Urinary bladder (tissue), 4 donors: ENCODE data around the gene LRRC37A. TPM values are rescaled to one million over a fixed set of nuclear protein-coding genes. Genes with fewer than 3 reads are reported as not detected.
"Not testable (repeated sequence)": the region's sequence is repeated elsewhere in the genome, so short reads cannot be mapped to it uniquely, and the experiment has no call there.

ENCODE experiments used
- DNase-seq: peaks from one replicate; pipeline ENCODE4 v3.0.0-alpha.2; 2015; ENCODE audit errors: extremely low spot score
- H3K27ac ChIP-seq: one replicate; pipeline ENCODE4 v1.5.1; 2013; ENCODE audit warnings: low read depth, mild to moderate bottlenecking, moderate library complexity
- H3K36me3 ChIP-seq: one replicate; pipeline ENCODE4 v1.6.1; 2013; ENCODE audit warnings: mild to moderate bottlenecking, moderate library complexity; ENCODE audit not compliant: insufficient read depth
- H3K4me1 ChIP-seq: one replicate; pipeline ENCODE4 v1.6.1; 2013; ENCODE audit warnings: mild to moderate bottlenecking, moderate library complexity; ENCODE audit not compliant: insufficient read depth
- H3K4me3 ChIP-seq: one replicate; pipeline ENCODE4 v1.5.1; 2013; ENCODE audit warnings: low read depth, low read length
- WGBS: extraction: QIAGEN DNeasy Blood & Tissue Kit; methylation state at CpG from one replicate; pipeline ENCODE4 v1.1.7; 2013; 5-methylcytosine and 5-hydroxymethylcytosine counted together
- polyA plus RNA-seq: library from polyadenylated mRNA; stranded (reverse); fragments of 200-250 nt; gene quantifications from one replicate; pipeline ENCODE4 v1.2.3, GENCODE V29; 2013
- total RNA-seq: library from RNA; depleted of rRNA; stranded (reverse); fragments of >200 nt; gene quantifications from one replicate; pipeline ENCODE4 v1.2.3, GENCODE V29; 2014
- donor health status: healthy with polysubstance abuse.
- donor health status: healthy.

LRRC37A gene
- total and polyA plus RNA-seq, 2 donors, result 0.72 to 4.5 TPM

GRCh38 chr17:46273541-46274236 is 21.2 kb upstream of the LRRC37A start:
- WGBS, result 71% methylated on average over 6 of the region's 6 CpGs
- Histone ChIP-seq H3K4me3 (no peak overlapping the region), H3K4me1 (no peaks in the 10 kb centered on the region), H3K36me3 (no peaks in the 10 kb centered on the region), H3K27ac (no peak overlapping the region)
- no peak for DNase-seq

GRCh38 chr17:46274238-46274637 is 20.7 kb upstream of the LRRC37A start:
- DNase-seq, result no peak
- Histone ChIP-seq H3K27ac (no peak overlapping the region), H3K4me1 (no peaks in the 10 kb centered on the region), H3K36me3 (no peaks in the 10 kb centered on the region), H3K4me3 (no peak overlapping the region)
- WGBS, result 70% methylated on average over 3 of the region's 3 CpGs

GRCh38 chr17:46276728-46277479 is 18.0 kb upstream of the LRRC37A start:
- H3K36me3 ChIP-seq, H3K4me3 ChIP-seq, H3K27ac ChIP-seq, H3K4me1 ChIP-seq, DNase-seq: not testable (repeated sequence)
- WGBS, result 83% methylated on average over 3 of the region's 3 CpGs

- H3K4me3 ChIP-seq, H3K27ac ChIP-seq, DNase-seq, H3K4me1 ChIP-seq, H3K36me3 ChIP-seq: not testable (repeated sequence)
- 92% methylated on average over 4 of the region's 4 CpGs for WGBS
Measured at GRCh38 chr17:46281336-46281735, 13.6 kb upstream of the LRRC37A start.

- H3K27ac ChIP-seq, H3K4me3 ChIP-seq, H3K36me3 ChIP-seq, H3K4me1 ChIP-seq, DNase-seq: not testable (repeated sequence)
- 94% methylated on average over 12 of the region's 12 CpGs for WGBS
Measured at GRCh38 chr17:46282635-46283034, 12.3 kb upstream of the LRRC37A start.

- not testable (repeated sequence) for H3K4me3 ChIP-seq, H3K4me1 ChIP-seq, H3K36me3 ChIP-seq, H3K27ac ChIP-seq, DNase-seq
- 79% methylated on average over 1 of the region's 1 CpG for WGBS
Measured at GRCh38 chr17:46284467-46284866, 10.5 kb upstream of the LRRC37A start.

- 67% methylated on average over 2 of the region's 2 CpGs for WGBS
- not testable (repeated sequence) for H3K27ac ChIP-seq, H3K4me3 ChIP-seq, DNase-seq, H3K4me1 ChIP-seq, H3K36me3 ChIP-seq
Measured at GRCh38 chr17:46285500-46285899, 9.4 kb upstream of the LRRC37A start.

- H3K27ac ChIP-seq, H3K36me3 ChIP-seq, H3K4me1 ChIP-seq, H3K4me3 ChIP-seq: not testable (repeated sequence)
- peak; percentile 69 for DNase-seq
- WGBS, result 2% methylated on average over 3 of the region's 3 CpGs
Measured at GRCh38 chr17:46286764-46287221, 8.1 kb upstream of the LRRC37A start.

- not testable (repeated sequence) for DNase-seq, H3K27ac ChIP-seq, H3K4me1 ChIP-seq, H3K4me3 ChIP-seq, H3K36me3 ChIP-seq
- 84% methylated on average over 7 of the region's 7 CpGs for WGBS
Measured at GRCh38 chr17:46287587-46287986, 7.3 kb upstream of the LRRC37A start.

- not testable (repeated sequence) for DNase-seq, H3K27ac ChIP-seq, H3K4me1 ChIP-seq, H3K36me3 ChIP-seq, H3K4me3 ChIP-seq
- 91% methylated on average over 4 of the region's 4 CpGs for WGBS
Measured at GRCh38 chr17:46290906-46291546, 3.9 kb upstream of the LRRC37A start.

GRCh38 chr17:46291618-46292017 is 3.3 kb upstream of the LRRC37A start:
- H3K4me3 ChIP-seq, H3K36me3 ChIP-seq, H3K4me1 ChIP-seq, H3K27ac ChIP-seq, DNase-seq: not testable (repeated sequence)
- 93% methylated on average over 8 of the region's 8 CpGs for WGBS

GRCh38 chr17:46341220-46341619 is 46.3 kb downstream of the LRRC37A start:
- not testable (repeated sequence) for H3K36me3 ChIP-seq, DNase-seq, H3K4me1 ChIP-seq, H3K4me3 ChIP-seq, H3K27ac ChIP-seq
- no CpG with 5 or more reads among the region's 19 CpGs for WGBS

GRCh38 chr17:46342131-46342530 is 47.2 kb downstream of the LRRC37A start:
- H3K36me3 ChIP-seq, DNase-seq, H3K4me3 ChIP-seq, H3K27ac ChIP-seq, H3K4me1 ChIP-seq: not testable (repeated sequence)
- no CpG with 5 or more reads among the region's 3 CpGs for WGBS

GRCh38 chr17:46348345-46348744 is 53.4 kb downstream of the LRRC37A start:
- not testable (repeated sequence) for DNase-seq, H3K4me1 ChIP-seq, H3K36me3 ChIP-seq, H3K27ac ChIP-seq, H3K4me3 ChIP-seq
- WGBS, result no CpG with 5 or more reads among the region's 2 CpGs
